ENCODE data around the gene CACNB4. TPM values are rescaled to one million over a fixed set of nuclear protein-coding genes. Genes with fewer than 3 reads are reported as not detected.
"Not testable (repeated sequence)": the region's sequence is repeated elsewhere in the genome, so short reads cannot be mapped to it uniquely, and the experiment has no call there.

CACNB4 gene
- polyA plus RNA-seq, 3 donors: 11.7 to 16.7 (median 12.2) TPM

DNA sequence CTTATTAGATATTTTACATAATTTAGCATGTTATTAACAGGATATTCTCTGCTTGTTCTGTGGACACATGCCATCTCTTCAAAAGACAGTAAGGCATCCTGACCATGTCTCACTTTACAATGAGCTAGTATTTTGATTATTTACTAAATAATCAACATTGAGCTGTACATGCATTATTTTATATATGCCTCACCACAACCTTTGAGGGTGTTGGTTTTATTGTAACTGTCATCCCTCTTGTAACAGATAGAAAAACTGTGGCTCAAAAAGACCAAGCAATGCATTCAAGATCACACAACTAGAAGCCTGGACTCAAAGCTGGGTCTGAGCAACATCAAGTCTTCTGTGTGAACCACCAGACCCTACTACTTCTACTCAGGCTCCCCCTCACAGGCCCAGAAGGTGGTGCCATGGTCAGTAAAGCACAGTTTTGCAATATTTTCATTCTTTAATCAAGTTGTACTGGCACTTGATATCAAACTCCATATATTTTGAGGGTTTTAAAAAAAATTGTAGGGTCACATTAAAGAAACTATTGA lies 165.5 kb downstream of the CACNB4 start:
- DNase-seq (ENCODE audit: extremely low read depth in 1 of 11, low read depth in 9 of 11, low spot score in 4 of 11): no peak

DNA sequence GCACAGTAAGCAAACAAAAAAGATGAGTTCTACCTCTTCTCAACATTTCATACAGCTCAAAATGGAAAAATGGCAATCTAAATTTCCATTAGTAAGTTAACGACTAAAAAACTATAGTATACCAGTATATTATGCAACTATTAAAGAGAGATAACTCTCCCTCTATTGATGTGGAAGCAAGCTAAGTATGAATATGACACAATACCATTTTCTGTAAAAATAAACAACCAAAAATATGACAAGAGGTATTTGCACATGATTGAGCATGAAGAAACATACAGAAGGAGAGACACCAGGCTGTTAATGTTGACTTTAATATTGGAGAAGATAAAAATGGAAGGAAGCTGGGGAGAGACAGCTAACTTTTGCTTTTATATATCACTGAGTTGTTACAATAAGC lies 167.1 kb downstream of the CACNB4 start:
- DNase-seq (ENCODE audit: extremely low read depth in 1 of 11, low read depth in 9 of 11, low spot score in 4 of 11): no peak

DNA sequence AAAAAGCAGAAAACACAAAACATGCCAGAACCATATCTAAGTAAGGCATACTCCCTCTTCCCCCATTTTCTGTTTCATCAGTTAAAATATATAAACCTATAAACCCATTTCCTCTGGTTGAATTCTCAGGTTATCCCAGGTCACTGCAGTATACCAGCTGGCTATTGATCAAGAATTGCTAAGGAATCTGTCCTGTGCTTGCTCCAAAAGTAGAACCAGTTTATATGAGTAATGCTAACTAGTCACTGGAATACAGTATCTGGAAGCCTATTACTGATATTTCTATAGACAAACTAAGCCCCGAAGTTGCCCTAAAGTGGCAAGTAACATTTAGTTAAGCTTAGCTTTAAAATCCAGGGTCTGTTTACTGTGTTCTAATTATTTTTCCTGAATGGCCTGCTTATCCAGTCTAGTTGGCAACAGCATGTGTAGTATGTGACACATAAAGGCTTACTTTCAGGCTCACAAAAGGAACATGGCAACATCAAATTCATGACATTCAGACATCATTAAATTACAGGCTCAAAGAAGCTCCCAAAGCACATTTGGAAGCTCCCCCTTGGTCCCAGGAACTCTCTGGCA lies 167.7 kb downstream of the CACNB4 start:
- no peak for DNase-seq (ENCODE audit: extremely low read depth in 1 of 11, low read depth in 9 of 11, low spot score in 4 of 11)

DNA sequence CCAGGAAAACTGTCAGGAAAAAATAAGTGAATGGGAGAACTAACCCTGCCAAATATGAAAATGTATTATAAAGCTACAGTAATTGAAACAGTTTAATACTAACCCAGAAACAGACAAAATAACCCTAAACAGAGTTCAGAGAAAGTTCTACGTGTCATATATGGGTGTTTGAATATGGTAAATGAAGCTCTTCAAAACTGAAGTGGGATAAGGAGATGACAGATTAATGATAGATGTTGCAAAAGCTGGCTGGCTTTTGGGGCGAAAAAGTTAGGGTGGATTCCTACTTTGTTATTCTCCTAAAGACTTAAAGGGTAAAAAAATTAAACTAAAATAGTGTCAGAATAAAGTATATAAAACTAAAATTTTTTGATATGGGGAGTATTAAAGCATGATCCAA lies 168.8 kb downstream of the CACNB4 start:
- DNase-seq (ENCODE audit: extremely low read depth in 1 of 11, low read depth in 9 of 11, low spot score in 4 of 11): no peak

DNA sequence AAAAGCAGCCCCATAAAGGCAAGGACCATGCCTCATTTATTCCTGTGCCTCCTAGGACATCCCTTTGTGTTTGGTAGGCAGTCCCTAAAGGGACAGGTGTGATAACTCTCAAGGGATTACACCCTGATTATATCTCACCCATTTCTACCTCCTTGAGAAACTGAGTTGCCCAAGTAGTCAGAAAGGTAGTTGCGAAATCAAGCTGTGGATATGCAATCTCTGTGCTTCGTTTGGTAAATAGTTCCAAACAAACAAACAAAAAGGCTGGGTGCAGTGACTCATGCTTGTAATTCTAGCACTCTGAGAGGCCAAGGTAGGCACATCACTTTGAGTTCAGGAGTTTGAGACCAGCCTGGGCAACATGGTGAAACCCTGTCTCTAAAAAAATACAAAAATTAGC lies 170.5 kb downstream of the CACNB4 start:
- no peak for DNase-seq (ENCODE audit: extremely low read depth in 1 of 11, low read depth in 9 of 11, low spot score in 4 of 11)

DNA sequence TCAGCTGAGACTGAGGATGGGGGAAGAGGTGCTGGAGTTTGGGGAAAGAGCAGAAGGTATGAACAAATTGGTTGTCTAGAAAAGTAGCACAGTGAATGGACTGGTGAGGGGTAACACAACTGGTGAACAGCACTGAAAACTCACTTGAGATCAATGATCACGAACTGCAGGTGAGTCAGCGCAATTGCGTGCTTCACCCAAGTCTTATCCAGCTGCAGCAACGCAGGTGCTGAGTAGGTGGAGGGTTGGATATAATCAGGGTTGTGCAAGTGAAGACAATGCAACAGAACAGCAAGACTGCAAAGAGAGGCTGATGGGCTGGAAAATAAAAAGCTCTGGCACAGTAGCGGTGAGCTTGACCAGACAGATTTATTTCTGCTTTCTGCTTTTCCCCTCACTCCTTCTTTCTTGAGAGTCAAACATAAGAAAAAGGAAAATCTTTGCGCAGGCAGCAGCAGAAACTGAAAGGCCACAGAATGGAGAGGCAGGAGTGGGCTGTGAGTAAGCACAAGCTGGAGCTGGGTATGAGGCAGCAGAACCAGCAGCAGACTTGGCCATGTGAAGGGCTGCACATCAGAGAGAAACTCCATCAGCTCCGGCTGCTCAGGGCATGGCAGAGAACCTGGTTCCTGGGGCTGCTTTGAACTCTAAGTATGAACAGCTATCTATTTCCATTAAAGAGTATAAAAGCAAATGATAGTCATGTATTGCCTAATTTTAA lies 171.2 kb downstream of the CACNB4 start:
- no peak for DNase-seq (ENCODE audit: extremely low read depth in 1 of 11, low read depth in 9 of 11, low spot score in 4 of 11)

DNA sequence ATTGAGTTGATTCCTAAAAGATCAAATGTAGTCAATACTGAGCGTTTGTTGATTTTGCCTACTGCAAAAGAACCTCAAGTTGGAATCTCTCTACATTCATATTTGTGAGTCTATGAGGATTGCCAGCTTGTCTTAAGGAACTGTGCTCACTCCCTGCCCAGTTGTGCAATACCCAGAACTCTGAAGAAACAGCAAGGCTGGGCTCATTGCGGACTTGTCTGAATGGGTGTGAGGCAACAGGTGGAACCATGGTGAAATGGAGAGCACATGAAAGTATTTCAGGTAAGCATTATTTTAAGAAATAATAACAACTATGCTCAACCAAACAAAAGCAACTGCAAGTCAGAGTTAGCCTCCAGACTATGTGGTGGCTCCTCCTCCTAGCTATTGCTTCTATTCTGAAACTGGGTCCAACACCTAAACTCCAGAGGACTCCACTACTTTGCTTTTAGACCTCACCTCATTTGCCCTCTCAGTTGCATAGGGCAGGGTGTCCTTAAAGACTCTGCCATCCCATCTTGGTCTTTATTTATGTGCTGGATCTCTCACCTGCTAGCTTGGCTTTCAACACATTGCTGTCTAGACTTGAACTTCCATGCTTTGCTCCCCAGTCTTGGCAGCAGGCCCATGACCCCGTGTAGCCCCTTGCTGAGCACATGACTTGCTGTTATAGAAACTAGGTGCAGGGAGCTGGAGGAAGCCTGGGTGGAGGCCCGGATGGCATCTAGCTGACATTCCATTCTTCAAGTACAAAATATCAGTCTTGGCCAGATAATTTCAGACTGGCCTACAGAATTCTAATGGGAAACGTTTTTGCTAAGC lies 175.8 kb downstream of the CACNB4 start:
- DNase-seq (ENCODE audit: extremely low read depth in 1 of 11, low read depth in 9 of 11, low spot score in 4 of 11): peak in 6 of 11 donors; percentile 15 to 56 (median 28)

DNA sequence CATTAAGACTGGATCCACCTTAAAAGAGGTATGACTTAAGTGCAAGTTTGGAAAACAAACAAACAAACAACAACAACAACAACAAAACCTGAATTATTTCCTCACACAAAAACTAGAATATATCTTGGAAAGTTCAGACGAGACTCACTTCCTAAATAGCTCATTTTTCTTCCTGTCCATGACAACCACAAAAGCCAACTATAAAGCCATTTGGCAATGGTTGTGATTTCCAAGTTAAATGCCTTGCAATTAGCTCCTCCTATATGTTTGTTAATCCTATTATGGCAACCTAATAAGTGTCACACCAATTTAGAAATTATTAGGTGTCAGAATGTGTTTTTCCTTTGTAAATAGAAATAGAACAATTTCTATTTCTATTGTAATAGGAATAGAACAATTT lies 179.1 kb downstream of the CACNB4 start:
- no peak for DNase-seq (ENCODE audit: extremely low read depth in 1 of 11, low read depth in 9 of 11, low spot score in 4 of 11)

DNA sequence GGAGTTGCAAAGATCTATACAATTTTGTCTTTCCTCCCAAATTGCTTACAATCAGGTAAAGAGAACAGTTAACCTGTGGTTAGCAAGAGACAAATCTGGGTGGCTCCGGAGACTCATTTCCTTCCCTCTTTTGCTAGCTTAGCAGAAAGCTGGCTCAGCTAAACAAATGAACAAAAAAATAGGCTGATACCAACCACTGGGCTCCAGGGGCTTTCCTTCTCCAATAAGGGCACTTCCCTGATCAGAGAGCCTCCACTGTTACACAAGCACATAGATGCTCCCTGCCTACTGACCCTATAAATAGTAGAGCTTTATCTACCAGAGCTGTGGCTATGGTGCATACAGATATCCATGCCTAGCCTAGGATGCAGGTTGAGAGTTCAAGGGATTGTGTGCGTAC lies 180.5 kb downstream of the CACNB4 start:
- no peak for DNase-seq (ENCODE audit: extremely low read depth in 1 of 11, low read depth in 9 of 11, low spot score in 4 of 11)

DNA sequence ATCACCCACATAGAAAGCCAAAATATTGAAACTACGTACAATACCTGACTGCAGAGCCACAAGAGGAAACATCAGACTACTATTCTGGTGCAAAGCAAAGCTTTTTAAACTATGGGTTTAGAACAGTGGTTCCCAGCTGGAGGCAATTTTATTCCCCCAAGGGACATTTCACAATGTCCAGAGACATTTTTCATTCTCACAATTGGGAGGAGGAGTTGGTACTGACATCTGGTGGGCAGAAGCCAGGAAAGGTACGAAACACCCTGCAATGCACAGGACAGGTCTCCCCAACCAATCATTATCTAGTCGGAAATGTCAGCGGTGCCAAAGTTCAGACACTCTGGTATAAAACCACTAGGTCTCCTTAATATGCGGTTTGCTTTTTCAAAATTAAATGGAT lies 182.2 kb downstream of the CACNB4 start:
- no peak for DNase-seq (ENCODE audit: extremely low read depth in 1 of 11, low read depth in 9 of 11, low spot score in 4 of 11)

DNA sequence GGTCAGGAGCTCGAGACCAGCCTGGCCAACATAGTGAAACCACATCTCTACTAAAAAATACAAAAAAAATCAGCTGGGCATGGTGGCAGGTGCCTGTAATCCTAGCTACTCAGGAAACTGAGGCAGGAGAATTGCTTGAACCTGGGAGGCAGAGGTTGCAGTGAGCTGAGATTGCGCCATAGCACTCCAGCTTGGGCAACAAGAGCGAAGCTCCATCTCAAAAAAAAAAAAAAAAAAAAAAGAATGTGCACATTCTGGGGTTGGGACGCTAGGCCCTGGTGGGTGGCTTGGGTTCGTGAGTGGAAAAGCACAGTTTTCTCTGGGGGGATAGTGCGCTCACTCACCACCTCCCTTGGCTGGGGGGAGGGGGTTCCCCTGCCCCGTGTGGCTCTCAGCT lies 183.2 kb downstream of the CACNB4 start:
- DNase-seq (ENCODE audit: extremely low read depth in 1 of 11, low read depth in 9 of 11, low spot score in 4 of 11): not testable (repeated sequence)

DNA sequence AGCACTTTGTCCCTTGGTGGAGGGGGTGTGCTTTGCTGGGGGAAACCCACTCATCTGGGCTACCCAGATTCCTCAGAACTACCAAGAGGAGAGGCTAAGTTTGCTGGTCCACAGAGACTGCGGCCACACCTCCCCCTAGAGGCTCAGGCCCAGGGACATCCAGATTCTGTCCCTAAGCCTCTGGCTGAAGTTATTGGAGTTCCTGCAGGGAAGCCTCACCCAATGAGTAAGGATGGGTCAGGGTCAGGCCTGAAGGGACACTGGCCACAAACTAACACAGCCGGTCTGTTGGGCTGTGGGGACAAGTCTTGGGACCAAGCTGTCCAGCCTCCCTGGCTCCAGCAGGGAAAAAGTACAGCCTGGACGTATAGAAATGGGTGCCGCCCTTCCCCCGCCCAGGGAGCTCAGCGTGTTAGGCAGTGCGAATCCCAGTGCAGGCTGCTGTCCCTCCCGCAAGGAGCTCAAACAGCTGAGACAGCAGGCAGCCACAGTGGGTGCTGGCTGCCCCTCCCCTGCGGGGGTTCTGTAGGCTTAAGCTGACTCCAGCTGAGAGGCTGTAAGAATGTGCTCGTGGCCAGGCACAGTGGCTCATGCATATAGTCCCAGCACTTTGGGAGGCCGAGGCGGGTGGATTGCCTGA lies 183.7 kb downstream of the CACNB4 start:
- DNase-seq (ENCODE audit: extremely low read depth in 1 of 11, low read depth in 9 of 11, low spot score in 4 of 11): no peak

DNA sequence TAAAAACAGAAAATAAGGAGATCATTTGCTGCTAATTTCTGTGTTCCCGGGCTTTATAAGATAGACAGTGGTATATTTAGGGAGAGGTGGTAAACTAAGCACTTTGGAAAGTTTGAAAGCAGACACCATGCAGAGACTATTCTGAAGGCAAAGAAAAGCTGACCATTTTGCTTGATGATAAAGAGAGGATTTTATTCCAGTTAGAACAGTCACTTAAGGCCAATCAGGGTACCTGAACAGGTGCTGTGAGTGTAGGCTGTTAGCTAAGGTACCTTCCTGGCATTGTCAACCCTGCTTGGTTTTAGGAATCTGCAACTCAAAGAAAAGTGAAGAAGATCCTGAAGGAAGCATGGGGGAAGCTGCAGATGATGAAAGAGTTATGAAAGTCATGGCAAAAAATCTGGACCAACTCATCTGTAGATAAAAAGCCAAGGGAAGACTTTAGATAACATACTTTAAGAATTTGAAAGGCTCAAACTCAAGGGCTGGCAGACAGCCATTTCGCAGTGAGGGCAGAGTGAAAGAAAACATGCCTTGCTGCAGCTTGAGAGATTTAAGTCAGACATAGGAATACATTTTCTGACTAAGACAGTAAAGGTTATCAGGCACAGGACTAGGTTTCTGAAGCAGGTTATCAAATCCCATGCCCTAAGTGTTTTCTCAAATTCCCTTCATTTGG lies 190.5 kb downstream of the CACNB4 start:
- no peak for DNase-seq (ENCODE audit: extremely low read depth in 1 of 11, low read depth in 9 of 11, low spot score in 4 of 11)

DNA sequence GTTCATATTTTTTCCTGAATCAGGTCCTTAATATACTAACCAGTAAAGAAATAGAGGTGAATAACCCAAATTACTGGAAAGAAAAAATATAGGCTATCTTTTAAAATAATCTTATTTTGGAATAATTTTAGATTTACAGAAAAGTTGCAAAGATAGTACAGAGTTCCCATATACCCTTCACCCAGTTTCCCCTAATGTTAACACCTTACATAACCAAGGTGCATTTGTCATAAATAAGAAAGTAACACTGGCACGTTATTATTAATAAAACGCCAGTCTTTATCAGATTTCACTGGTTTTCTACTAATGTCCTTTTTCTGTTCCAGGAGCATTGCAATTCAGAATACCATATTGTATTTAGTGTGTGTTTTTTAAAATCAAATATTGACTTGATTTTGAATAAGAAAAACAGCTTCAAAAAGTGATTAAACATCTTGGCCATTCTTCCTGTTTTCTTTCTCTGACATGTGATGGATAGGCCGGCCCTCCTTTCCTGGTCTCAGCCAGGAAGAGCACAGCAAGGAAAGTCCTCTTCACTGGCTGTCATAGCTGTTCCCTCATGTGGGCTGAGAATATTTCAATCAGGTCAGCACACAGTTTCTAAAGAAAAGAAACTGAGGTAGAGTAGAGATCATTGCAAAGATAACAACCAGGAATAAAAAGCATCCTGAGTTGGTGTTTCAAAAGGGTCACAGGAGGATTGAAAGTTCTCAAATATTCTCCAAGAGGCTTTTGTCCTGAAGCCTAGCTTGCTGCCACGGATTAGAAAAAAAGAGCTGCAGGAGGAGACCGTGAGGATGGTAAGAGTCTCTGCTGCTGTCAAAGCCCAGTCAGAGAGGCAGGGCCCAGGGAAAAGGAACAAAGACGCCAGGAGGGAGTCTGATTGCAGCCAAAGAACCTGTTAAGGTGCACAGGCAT lies 191.3 kb downstream of the CACNB4 start:
- no peak for DNase-seq (ENCODE audit: extremely low read depth in 1 of 11, low read depth in 9 of 11, low spot score in 4 of 11)

DNA sequence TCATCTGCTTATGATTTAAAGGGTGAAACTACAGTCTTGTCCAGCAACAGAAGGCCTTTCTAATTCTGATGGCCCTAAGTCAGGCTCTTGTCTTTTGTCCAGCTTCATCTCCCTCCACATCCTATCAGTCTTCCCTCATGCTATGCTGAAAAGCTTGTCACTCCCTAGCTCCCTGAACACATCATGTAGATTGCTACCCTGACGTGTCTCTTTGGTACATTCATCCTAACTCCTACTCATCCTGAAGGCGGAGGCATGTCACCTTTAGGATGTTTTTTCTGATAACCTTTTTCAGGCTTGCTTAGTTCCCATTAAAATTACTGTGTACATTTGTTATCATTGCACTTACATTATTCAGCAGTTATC lies 192.2 kb downstream of the CACNB4 start:
- DNase-seq (ENCODE audit: extremely low read depth in 1 of 11, low read depth in 9 of 11, low spot score in 4 of 11): no peak

DNA sequence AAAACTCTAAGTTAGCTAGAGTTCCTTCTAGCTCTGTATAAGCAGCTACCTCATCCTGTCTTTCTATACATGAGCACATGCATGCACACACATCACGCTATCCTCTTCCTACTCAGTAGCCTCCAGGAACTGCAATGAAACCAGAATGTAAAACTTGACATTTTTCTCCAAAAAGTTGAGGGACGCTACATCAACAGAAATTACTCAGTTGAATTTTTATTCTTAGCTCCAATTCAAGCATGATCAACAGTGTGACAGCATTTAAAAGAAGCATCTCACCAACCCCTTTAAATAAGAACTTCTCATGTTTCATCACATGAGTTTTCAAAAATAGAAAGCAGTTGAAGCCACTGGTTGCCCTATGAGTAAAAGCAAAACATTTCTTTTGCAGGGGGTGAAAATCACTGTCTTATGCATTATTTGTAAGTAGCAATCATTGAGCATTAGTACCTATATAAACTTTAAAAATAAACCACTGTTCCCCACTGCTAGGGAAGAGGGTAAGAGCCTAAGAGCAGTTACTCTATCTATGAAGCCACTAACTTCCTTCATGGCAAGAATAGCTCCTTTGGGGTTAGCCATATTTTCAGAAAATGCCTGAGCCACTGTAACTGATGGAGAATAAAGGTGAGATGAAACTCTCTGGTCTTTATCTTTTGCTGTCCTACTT lies 192.7 kb downstream of the CACNB4 start:
- DNase-seq (ENCODE audit: extremely low read depth in 1 of 11, low read depth in 9 of 11, low spot score in 4 of 11): no peak

DNA sequence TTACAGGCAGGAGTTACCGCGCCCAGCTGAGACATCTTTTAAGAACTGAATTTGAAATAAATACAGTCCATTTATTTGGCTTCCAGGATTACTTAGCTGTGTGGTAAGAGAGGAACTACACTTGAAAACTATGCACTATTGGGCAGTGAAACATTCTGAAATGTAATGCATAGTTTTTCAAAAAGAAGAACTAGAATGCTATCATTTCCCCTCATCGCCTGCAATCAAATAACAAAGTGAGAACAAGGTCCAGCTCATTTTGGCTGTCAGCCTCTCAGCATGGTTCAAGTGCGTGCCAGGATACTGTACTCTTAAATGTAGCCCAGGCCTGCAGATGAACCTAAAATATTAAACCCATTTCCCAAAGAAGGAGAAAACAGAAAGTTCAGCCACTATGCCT lies 194.0 kb downstream of the CACNB4 start:
- DNase-seq (ENCODE audit: extremely low read depth in 1 of 11, low read depth in 9 of 11, low spot score in 4 of 11): no peak

DNA sequence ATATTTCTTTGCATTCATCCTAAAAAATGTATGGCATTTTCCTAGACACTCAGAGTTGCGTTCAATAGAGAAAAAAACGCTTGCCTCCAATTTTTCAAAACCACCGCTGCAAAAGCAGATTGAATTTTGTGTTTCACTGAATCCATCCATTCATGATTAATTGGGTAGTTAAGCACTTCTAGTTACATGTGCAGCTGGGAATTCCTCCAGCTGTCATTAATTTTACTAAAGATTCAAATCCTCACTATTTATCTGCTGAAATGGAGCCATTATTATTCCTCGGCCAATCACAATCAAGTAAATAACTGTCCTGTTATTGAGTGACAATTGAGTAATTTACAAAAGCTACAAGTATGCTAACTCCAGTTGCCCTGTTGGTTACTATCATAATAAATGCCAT lies 194.8 kb downstream of the CACNB4 start:
- no peak for DNase-seq (ENCODE audit: extremely low read depth in 1 of 11, low read depth in 9 of 11, low spot score in 4 of 11)
